Activated CD8-positive, alpha-beta memory T cell treated with anti-CD3 and anti-CD28 coated beads for 36 hours (primary cell): ENCODE results near the gene S100A4. TPM values are rescaled to one million over a fixed set of nuclear protein-coding genes. Genes with fewer than 3 reads are reported as not detected.
"Not testable (repeated sequence)": the region's sequence is repeated elsewhere in the genome, so short reads cannot be mapped to it uniquely, and the experiment has no call there.

Experiments used
- CTCF ChIA-PET: fragments of 350-600 bp; sonication (Branson Sonifier 250); formaldehyde crosslinking; loops from one replicate; lab custom pipeline; 2021; ENCODE audit warnings: antibody characterized with exemption; lab: Charles Lee
- POLR2A ChIA-PET: fragments of 350-600 bp; sonication (Branson Sonifier 250); formaldehyde crosslinking; loops from one replicate; lab custom pipeline; 2021; ENCODE audit warnings: antibody characterized with exemption; lab: Charles Lee
- total RNA-seq, 2 experiments: library from RNA; stranded (reverse); gene quantifications; one replicate each; pipeline ENCODE4 v1.2.3, GENCODE V29; 2021

The S100A4 gene
- total RNA-seq, 2 experiments from 2014 or later = 125 TPM

- ChIA-PET CTCF (interaction anchor here (0.9 to 5.6 kb wide), 11 partner anchors 9 to 45 kb away, joined by 3 to 124 read pairs (median 6); partner anchors contain the start of genes S100A2, S100A4 and S100A5), POLR2A (interaction anchor here (0.7 to 3.1 kb wide), 5 partner anchors 12 to 102 kb away, joined by 3 to 23 read pairs (median 5); partner anchors contain the start of genes CHTOP and S100A4)
These were observed 13.4 kb downstream of the S100A4 start for GRCh38 chr1:153532181-153532580.

GRCh38 chr1:153531638-153532037 lies 14.0 kb downstream of the S100A4 start:
- CTCF ChIA-PET = interaction anchor here (0.6 to 5.6 kb wide), 10 partner anchors 10 to 198 kb away, joined by 3 to 124 read pairs (median 6); partner anchors contain the start of genes S100A2, S100A4 and S100A5
- POLR2A ChIA-PET = interaction anchor here (0.7 to 3.1 kb wide), 4 partner anchors 13 to 103 kb away, joined by 3 to 23 read pairs (median 12); partner anchors contain the start of genes CHTOP and S100A4

GRCh38 chr1:153527683-153528040 lies 17.9 kb downstream of the S100A4 start:
- ChIA-PET CTCF (interaction anchor here (1.0 kb wide), 2 partner anchors 17 to 19 kb away, joined by 3 read pairs; no protein-coding TSS in a partner anchor), POLR2A (no interaction called here)

- ChIA-PET POLR2A (no interaction called here), CTCF (interaction anchor here (1.0 kb wide), 2 partner anchors 16 to 41 kb away, joined by 3 read pairs; no protein-coding TSS in a partner anchor)
These were observed 18.5 kb downstream of the S100A4 start for GRCh38 chr1:153527023-153527682.

- POLR2A ChIA-PET = no interaction called here
- CTCF ChIA-PET = interaction anchor here (0.7 to 2.4 kb wide), 3 partner anchors 15 to 42 kb away, joined by 3 to 8 read pairs (median 3); partner anchors contain the start of gene S100A2
These were observed 19.5 kb downstream of the S100A4 start for GRCh38 chr1:153526132-153526543.

GRCh38 chr1:153525088-153525728 lies 20.4 kb downstream of the S100A4 start:
- ChIA-PET CTCF (interaction anchor here (0.7 to 2.4 kb wide), 3 partner anchors 14 to 44 kb away, joined by 3 to 8 read pairs (median 4); partner anchors contain the start of gene S100A2), POLR2A (interaction anchor here (0.6 kb wide), 1 partner anchor 46 kb away, joined by 12 read pairs; no protein-coding TSS in a partner anchor)

- POLR2A ChIA-PET = interaction anchor here (0.9 kb wide), 1 partner anchor 112 kb away, joined by 3 read pairs; no protein-coding TSS in a partner anchor
- CTCF ChIA-PET = interaction anchor here (1.1 to 1.5 kb wide), 2 partner anchors 13 to 27 kb away, joined by 3 to 4 read pairs; no protein-coding TSS in a partner anchor
These were observed 23.1 kb downstream of the S100A4 start for GRCh38 chr1:153522353-153523048.

GRCh38 chr1:153521808-153522207 lies 23.8 kb downstream of the S100A4 start:
- CTCF ChIA-PET = interaction anchor here (1.1 to 1.8 kb wide), 3 partner anchors 10 to 12 kb away, joined by 3 to 8 read pairs (median 6); no protein-coding TSS in a partner anchor

GRCh38 chr1:153520818-153521476 lies 24.7 kb downstream of the S100A4 start:
- ChIA-PET POLR2A (no interaction called here), CTCF (interaction anchor here (1.5 to 1.8 kb wide), 2 partner anchors 10 to 11 kb away, joined by 6 to 8 read pairs; no protein-coding TSS in a partner anchor)

More at GRCh38 chr1:153521808-153522207, 23.8 kb downstream of the S100A4 start:
- POLR2A ChIA-PET = interaction anchor here (0.9 kb wide), 1 partner anchor 113 kb away, joined by 3 read pairs; no protein-coding TSS in a partner anchor

GRCh38 chr1:153520137-153520691 lies 25.4 kb downstream of the S100A4 start:
- CTCF ChIA-PET = interaction anchor here (1.5 to 1.8 kb wide), 2 partner anchors 9 to 12 kb away, joined by 6 to 8 read pairs; no protein-coding TSS in a partner anchor
- POLR2A ChIA-PET = not testable (repeated sequence)

- ChIA-PET POLR2A (no interaction called here), CTCF (no interaction called here)
These were observed 26.4 kb downstream of the S100A4 start for GRCh38 chr1:153519242-153519641.

GRCh38 chr1:153515504-153516394 lies 29.9 kb downstream of the S100A4 start:
- ChIA-PET POLR2A (interaction anchor here (1.0 kb wide), 1 partner anchor 218 kb away, joined by 3 read pairs; no protein-coding TSS in a partner anchor), CTCF (interaction anchor here (0.5 to 2.1 kb wide), 3 partner anchors 18 to 72 kb away, joined by 3 to 6 read pairs (median 5); no protein-coding TSS in a partner anchor)

GRCh38 chr1:153513666-153514065 lies 31.9 kb downstream of the S100A4 start:
- POLR2A ChIA-PET = no interaction called here
- CTCF ChIA-PET = interaction anchor here (1.2 to 6.2 kb wide), 2 partner anchors 20 to 54 kb away, joined by 3 to 45 read pairs; partner anchors contain the start of gene S100A6

- ChIA-PET POLR2A (no interaction called here), CTCF (interaction anchor here (1.2 to 6.2 kb wide), 2 partner anchors 21 to 55 kb away, joined by 3 to 45 read pairs; partner anchors contain the start of gene S100A6)
These were observed 32.6 kb downstream of the S100A4 start for GRCh38 chr1:153513023-153513422.

- CTCF ChIA-PET = interaction anchor here (0.6 to 6.2 kb wide), 32 partner anchors 10 to 1035 kb away, joined by 3 to 48 read pairs (median 3); partner anchors contain the start of genes CHTOP, NPR1, S100A1 and S100A13
These were observed 34.6 kb downstream of the S100A4 start for GRCh38 chr1:153510984-153511410.

More at GRCh38 chr1:153510984-153511410, 34.6 kb downstream of the S100A4 start:
- POLR2A ChIA-PET = interaction anchor here (0.6 to 1.7 kb wide), 3 partner anchors 21 to 61 kb away, joined by 3 to 5 read pairs (median 4); partner anchors contain the start of gene S100A6
